SU-DHL-6 (cell line): ENCODE data around the gene GDPGP1.

Experiments
- CTCF ChIP-seq: fragments of 200-600 bp; sonication (generic); IDR thresholded peaks from one replicate; pipeline ENCODE4 v1.5.1; 2017; ENCODE audit warnings: antibody characterized with exemption, mild to moderate bottlenecking, low read length, moderate library complexity; ENCODE audit not compliant: insufficient read depth, poor library complexity, severe bottlenecking
- EZH2phosphoT487 ChIP-seq: fragments of 200-600 bp; sonication (generic), shearing (Covaris generic); conservative IDR thresholded peaks from 2 replicates; pipeline ENCODE4 v1.6.1; 2018; ENCODE audit warnings: mild to moderate bottlenecking, antibody characterized with exemption, low read length, moderate library complexity, mixed read lengths

GRCh38 chr15:90213818-90214204, 20.2 kb upstream of the GDPGP1 start:
- TF ChIP-seq CTCF (no peak), EZH2phosphoT487 (no peak)
